MM.1S (cell line): ENCODE data around the gene SEMA3G.

Source experiments
- EZH2 ChIP-seq: fragments of 300-600 bp; sonication (generic); optimal IDR thresholded peaks from 2 replicates; pipeline ENCODE3; 2017; ENCODE audit warnings: low read depth, mild to moderate bottlenecking, antibody characterized with exemption, low read length, mixed read lengths
- TF ChIP-seq, protein P1 (sequence below): fragments of 300-600 bp; sonication (generic); IDR thresholded peaks from 2 replicates; pipeline ENCODE4 v1.5.1; 2016; ENCODE audit warnings: antibody characterized with exemption, low read length, mixed read lengths

DNA sequence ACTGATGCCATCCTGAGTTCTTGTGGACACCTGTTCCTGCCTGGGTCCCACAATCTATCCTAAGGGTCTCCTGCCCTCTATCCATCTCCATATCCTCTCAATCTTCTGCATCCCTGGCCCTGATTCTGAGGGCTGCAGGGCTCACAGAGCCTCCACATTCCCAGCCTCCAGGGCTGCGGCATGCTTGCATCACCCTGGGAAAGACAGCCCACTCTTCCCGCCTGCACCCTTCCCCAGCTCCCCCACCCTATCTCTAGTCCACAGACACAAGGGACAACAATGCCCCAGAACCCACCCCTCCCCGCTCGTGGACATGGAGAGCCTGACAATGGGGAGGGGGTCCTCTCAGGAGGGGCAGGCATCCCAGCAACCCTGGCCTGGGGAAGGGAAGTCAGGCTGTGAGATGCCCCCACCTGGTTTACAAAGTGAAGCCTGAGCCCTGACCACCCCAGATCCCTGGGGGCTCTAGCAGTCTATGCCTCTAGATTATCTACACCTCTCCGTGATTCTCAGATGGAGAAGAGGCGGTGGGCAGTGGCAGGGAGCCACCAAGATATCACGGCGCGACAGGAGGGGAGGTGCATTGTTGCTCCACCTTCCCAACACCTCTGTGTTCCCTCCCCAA, 10.3 kb downstream of the SEMA3G start:
- TF ChIP-seq EZH2: no peak
- TF ChIP-seq, protein P1, sequence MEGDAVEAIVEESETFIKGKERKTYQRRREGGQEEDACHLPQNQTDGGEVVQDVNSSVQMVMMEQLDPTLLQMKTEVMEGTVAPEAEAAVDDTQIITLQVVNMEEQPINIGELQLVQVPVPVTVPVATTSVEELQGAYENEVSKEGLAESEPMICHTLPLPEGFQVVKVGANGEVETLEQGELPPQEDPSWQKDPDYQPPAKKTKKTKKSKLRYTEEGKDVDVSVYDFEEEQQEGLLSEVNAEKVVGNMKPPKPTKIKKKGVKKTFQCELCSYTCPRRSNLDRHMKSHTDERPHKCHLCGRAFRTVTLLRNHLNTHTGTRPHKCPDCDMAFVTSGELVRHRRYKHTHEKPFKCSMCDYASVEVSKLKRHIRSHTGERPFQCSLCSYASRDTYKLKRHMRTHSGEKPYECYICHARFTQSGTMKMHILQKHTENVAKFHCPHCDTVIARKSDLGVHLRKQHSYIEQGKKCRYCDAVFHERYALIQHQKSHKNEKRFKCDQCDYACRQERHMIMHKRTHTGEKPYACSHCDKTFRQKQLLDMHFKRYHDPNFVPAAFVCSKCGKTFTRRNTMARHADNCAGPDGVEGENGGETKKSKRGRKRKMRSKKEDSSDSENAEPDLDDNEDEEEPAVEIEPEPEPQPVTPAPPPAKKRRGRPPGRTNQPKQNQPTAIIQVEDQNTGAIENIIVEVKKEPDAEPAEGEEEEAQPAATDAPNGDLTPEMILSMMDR: no peak
